ENCODE results near the gene SLC12A8. TPM values are rescaled to one million over a fixed set of nuclear protein-coding genes. Genes with fewer than 3 reads are reported as not detected.

SLC12A8 gene
- total RNA-seq, 4 donors from 2014 or later, result 2.3 to 13.1 (median 3.9) TPM

- intact Hi-C loops (cut with DNase I; ENCODE audit: low total_unique reads), result no loop called here
- 76 to 79% methylated on average over 1 of the region's 1 CpG for WGBS, 2 donors
Measured at GRCh38 chr3:125151916-125152315, 60.6 kb downstream of the SLC12A8 start.

GRCh38 chr3:125151442-125151817, 61.1 kb downstream of the SLC12A8 start:
- DNase-seq (ENCODE audit: low spot score in 2 of 2), result no peak
- H3K4me3 ChIP-seq (ENCODE audit: low read depth, poor library complexity, severe bottlenecking), result no peak overlapping the region
- intact Hi-C loops (cut with DNase I; ENCODE audit: low total_unique reads), result no loop called here
- TF ChIP-seq CTCF (IDR thresholded peaks at IDR 0.05), result no peak
- TF ChIP-seq POLR2A (IDR thresholded peaks at IDR 0.05), result no peak
- WGBS, 2 donors, result 75 to 76% methylated on average over 9 of the region's 9 CpGs

More at GRCh38 chr3:125151916-125152315, 60.6 kb downstream of the SLC12A8 start:
- no peak overlapping the region for H3K4me3 ChIP-seq (ENCODE audit: low read depth, poor library complexity, severe bottlenecking)
- TF ChIP-seq CTCF (IDR thresholded peaks at IDR 0.05), result no peak
- no peak for TF ChIP-seq POLR2A (IDR thresholded peaks at IDR 0.05)
- DNase-seq (ENCODE audit: low spot score in 2 of 2), result no peak

- 74 to 75% methylated on average over 14 of the region's 14 CpGs for WGBS, 2 donors
- DNase-seq (ENCODE audit: low spot score in 2 of 2), result no peak
Measured at GRCh38 chr3:125150525-125151441, 61.8 kb downstream of the SLC12A8 start.

GRCh38 chr3:125149462-125149861, 63.1 kb downstream of the SLC12A8 start:
- intact Hi-C loops (cut with DNase I; ENCODE audit: low total_unique reads), result no loop called here
- H3K4me3 ChIP-seq (ENCODE audit: low read depth, poor library complexity, severe bottlenecking), result no peak overlapping the region
- DNase-seq (ENCODE audit: low spot score in 2 of 2), result no peak
- TF ChIP-seq CTCF (IDR thresholded peaks at IDR 0.05), result no peak
- no peak for TF ChIP-seq POLR2A (IDR thresholded peaks at IDR 0.05)

More at GRCh38 chr3:125150525-125151441, 61.8 kb downstream of the SLC12A8 start:
- intact Hi-C loops (cut with DNase I; ENCODE audit: low total_unique reads), result no loop called here
- H3K4me3 ChIP-seq (ENCODE audit: low read depth, poor library complexity, severe bottlenecking), result no peak overlapping the region
- TF ChIP-seq CTCF (IDR thresholded peaks at IDR 0.05), result no peak
- TF ChIP-seq POLR2A (IDR thresholded peaks at IDR 0.05), result no peak

- TF ChIP-seq POLR2A (IDR thresholded peaks at IDR 0.05) (no peak), CTCF (IDR thresholded peaks at IDR 0.05) (no peak)
- intact Hi-C loops (cut with DNase I; ENCODE audit: low total_unique reads), result no loop called here
- no peak overlapping the region for H3K4me3 ChIP-seq (ENCODE audit: low read depth, poor library complexity, severe bottlenecking)
- no peak for DNase-seq (ENCODE audit: low spot score in 2 of 2)
- 21 to 33% methylated on average over 17 of the region's 17 CpGs for WGBS, 2 donors
Measured at GRCh38 chr3:125148836-125149235, 63.7 kb downstream of the SLC12A8 start.
